Effector CD4-positive, alpha-beta T cell (primary cell): ENCODE measurements around the gene DTX3.
A peak's percentile ranks its signal among the peaks of the same experiment; 100 is the strongest.
"Not testable (repeated sequence)": the region's sequence is repeated elsewhere in the genome, so short reads cannot be mapped to it uniquely, and the experiment has no call there.

ENCODE experiments used
- DNase-seq: peaks from one replicate; pipeline ENCODE4 v3.0.0-alpha.2; 2020
- total RNA-seq: gene quantifications from one replicate; lab custom pipeline; 2026; lab: John Stamatoyannopoulos, UW

Gene DTX3
- 30.4 reads per million, percentile 56 among the genes with 10 or more reads in this experiment for total RNA-seq

- peak; percentile 19 for DNase-seq
Measured at GRCh38 chr12:57604454-57604991, at the start of gene DTX3. Gene DTX3 (plus strand): TSS chr12:57604824. CDS start chr12:57606518, 1,694 bp downstream.

- DNase-seq, result no peak
Measured at GRCh38 chr12:57554897-57555296, 49.7 kb upstream of the DTX3 start.

GRCh38 chr12:57558864-57559263 lies 45.8 kb upstream of the DTX3 start:
- DNase-seq, result no peak

- no peak for DNase-seq
Measured at GRCh38 chr12:57560516-57560915, 44.1 kb upstream of the DTX3 start.

DNA sequence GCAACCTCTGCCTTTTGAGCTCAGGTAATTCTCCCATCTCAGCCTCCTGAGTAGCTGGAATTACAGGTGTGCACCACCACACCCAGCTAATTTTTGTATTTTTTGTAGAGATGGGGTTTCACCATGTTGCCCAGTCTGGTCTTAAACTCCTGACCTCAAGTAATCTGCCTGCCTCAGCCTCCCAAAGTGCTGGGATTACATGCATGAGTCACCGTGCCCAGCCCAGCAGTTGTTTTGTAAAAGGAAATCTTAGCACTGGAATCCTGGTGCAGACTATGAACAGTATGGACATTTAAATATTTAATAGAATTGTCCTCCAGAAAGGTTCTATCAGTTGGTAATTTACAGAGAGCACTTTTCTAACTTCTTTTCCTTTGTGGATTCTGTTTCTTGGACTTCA lies 43.5 kb upstream of the DTX3 start:
- DNase-seq, result not testable (repeated sequence)

- no peak for DNase-seq
Measured at GRCh38 chr12:57563358-57563757, 41.3 kb upstream of the DTX3 start.

- DNase-seq, result no peak
Measured at GRCh38 chr12:57564178-57564740, 40.4 kb upstream of the DTX3 start.

- no peak for DNase-seq
Measured at GRCh38 chr12:57568838-57569237, 35.8 kb upstream of the DTX3 start.

- no peak for DNase-seq
Measured at GRCh38 chr12:57569858-57570257, 34.8 kb upstream of the DTX3 start.

DNA sequence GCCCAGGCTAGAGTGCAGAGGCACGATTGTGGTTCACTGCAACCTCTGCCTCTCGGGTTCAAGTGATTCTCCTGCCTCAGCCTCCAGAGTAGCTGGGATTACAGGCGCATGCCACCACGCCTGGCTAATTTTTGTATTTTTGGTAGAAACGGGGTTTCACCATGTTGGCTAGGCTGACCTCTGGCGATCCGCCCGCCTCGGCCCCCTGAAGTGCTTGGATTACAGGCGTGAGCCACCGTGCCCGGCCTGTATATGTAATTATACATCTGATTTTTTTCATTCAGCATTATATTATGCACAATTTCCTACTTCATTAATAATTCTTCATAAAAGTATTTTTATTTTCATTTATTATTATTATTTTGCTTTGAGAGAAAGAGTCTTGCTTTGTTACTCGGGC lies 34.2 kb upstream of the DTX3 start:
- not testable (repeated sequence) for DNase-seq

GRCh38 chr12:57571926-57572762 lies 32.5 kb upstream of the DTX3 start:
- no peak for DNase-seq

DNA sequence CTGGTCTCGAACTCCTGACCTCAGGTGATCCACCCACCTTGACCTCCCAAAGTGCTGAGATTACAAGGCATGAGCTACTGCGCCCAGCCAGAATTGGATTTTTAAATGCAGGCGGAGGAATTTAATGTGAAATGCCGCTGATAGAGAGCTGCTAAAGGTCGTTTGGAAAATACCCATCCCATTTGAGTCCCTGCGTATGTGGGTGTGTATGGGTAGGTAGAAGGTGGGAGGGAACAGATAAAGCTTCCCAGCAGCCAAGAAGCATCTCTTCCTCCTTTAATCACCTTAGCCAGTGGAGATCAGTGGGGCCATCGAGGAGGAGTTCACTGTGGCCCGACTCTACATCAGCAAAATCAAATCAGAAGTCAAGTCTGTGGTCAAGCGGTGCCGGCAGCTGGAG lies 29.8 kb upstream of the DTX3 start:
- DNase-seq, result no peak

- no peak for DNase-seq
Measured at GRCh38 chr12:57575771-57576612, 28.6 kb upstream of the DTX3 start.

GRCh38 chr12:57576613-57577160 lies 27.9 kb upstream of the DTX3 start:
- no peak for DNase-seq

DNA sequence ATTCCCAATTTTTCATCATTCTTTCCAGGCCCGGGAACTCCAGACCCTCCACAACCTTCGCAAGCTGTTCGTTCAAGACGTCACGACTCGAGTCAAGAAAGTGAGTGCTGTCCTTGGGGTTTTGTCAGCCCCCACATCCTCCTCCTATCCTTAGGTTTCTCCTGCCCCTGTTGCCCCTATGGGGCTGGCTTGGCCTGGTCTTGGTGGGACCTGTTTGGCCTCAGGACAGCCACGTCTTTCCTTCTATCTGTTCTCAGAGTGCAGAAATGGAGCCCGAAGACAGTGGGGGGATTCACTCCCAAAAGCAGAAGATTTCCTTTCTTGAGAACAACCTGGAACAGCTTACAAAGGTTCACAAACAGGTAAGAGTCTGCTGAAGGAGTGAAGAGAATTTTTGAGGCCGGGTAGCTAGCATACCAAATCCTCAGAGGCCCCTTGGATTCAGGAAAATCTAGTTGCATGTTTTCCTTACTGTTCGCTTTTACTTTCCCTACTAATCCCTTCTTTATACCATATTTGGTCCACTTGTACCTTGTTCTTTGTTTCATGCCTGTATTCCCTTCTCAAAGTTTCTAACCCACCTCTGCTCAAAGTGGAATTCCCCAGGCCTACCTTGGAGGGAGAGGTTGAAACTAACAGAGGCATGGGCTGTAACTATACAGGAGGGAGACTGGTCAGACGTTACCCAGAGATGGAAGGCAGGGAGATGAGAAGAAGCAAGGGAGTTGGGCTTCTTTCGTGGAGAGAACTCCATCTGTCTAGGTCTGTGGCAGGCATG lies 26.5 kb upstream of the DTX3 start:
- no peak for DNase-seq

DNA sequence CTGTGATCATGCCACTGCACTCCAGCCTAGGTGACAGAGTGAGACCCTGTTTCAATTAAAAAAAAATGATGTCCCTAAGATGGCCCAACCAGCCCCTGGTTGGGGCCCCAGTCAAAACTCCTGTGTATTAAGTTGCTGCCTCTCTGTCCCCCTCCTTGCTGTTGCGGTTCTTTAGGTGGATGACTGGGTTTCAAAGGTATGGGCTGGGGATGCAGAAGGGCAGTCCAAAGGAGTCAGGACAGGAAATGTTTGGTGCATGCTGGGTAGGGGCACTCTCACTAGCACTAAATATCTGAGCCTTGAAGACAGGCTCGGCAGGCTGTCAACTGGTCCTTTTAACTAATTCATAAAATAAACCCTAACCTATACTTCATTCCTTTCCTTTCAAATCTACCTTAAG lies 25.6 kb upstream of the DTX3 start:
- no peak for DNase-seq

- no peak for DNase-seq
Measured at GRCh38 chr12:57579677-57580465, 24.8 kb upstream of the DTX3 start.

DNA sequence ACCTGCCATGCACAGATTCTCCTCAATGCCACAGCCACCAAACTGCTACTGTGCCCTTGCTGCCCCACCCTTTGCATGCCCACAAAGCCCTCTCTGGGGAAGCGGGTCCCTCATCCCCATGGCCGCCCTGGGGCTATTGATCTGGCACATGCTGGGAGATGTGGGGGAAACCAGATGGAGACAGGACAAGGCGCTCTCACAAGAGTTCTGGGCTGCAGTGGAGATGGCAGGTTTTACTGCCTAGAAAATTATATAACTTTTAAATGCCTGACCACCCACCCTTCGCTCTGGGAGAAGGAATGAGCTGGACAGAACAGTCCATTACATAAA lies 24.2 kb upstream of the DTX3 start:
- no peak for DNase-seq

DNA sequence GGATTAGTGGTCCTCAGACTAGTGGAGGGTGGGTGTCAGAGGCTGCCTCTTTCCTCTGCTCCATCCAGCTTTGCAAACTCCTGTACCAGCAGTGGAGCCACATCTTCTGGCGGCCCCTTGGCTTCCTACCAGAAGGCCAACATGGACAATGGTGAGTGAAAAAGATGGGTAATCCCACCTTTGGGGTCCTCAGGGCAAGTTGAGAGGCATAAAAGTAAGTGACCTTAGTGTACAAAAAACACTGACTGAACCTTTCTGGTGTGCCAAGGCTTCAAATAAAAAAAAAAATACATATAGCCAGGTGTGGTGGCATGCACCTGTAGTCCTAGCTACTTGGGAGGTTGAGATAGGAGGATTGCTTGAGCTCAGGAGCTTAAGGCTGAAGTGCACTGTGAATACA lies 22.8 kb upstream of the DTX3 start:
- no peak for DNase-seq

- no peak for DNase-seq
Measured at GRCh38 chr12:57582440-57582839, 22.2 kb upstream of the DTX3 start.
